RWPE2 (cell line): Measurements from ENCODE around the gene KATNAL1.

Experiments used
- ATAC-seq: fragments of 200-7000 bp; cut with Tn5 transposase; 3 replicates; pipeline ENCODE4 v1.9.1; 2021; ENCODE audit warnings: low read depth
- DNase-seq: peaks from one replicate; pipeline ENCODE4 v3.0.0-alpha.2; 2020; ENCODE audit warnings: low spot score
- H3K27ac ChIP-seq: fragments of 450-650 bp; 2 replicates; pipeline ENCODE4 v1.5.1; 2017; ENCODE audit warnings: mild to moderate bottlenecking; ENCODE audit not compliant: poor library complexity, severe bottlenecking
- H3K27me3 ChIP-seq: fragments of 250-450 bp; sonication (Bioruptor Pico); 2 replicates; pipeline ENCODE4 v1.5.1; 2021; ENCODE audit warnings: mild to moderate bottlenecking, moderate library complexity; ENCODE audit not compliant: insufficient read depth, poor library complexity, severe bottlenecking
- H3K36me3 ChIP-seq: fragments of 250-450 bp; sonication (Bioruptor Pico); 2 replicates; pipeline ENCODE4 v1.5.1; 2020; ENCODE audit warnings: low read depth, mild to moderate bottlenecking, moderate library complexity
- H3K4me1 ChIP-seq: fragments of 250-450 bp; sonication (Bioruptor Pico); 2 replicates; pipeline ENCODE4 v1.5.1; 2021; ENCODE audit warnings: mild to moderate bottlenecking, moderate library complexity; ENCODE audit not compliant: insufficient read depth, poor library complexity, severe bottlenecking
- H3K4me3 ChIP-seq: fragments of 250-450 bp; sonication (Bioruptor Pico); 2 replicates; pipeline ENCODE4 v1.5.1; 2021; ENCODE audit warnings: mild to moderate bottlenecking, moderate library complexity; ENCODE audit not compliant: severe bottlenecking
- H3K9me3 ChIP-seq: fragments of 250-450 bp; sonication (Bioruptor Pico); 2 replicates; pipeline ENCODE4 v1.5.1; 2021; ENCODE audit warnings: mild to moderate bottlenecking, moderate library complexity; ENCODE audit not compliant: severe bottlenecking
- TF ChIP-seq, protein P1 (sequence below): fragments of 450-650 bp; IDR thresholded peaks from one replicate; pipeline ENCODE4 v1.5.1; 2017; ENCODE audit warnings: mild to moderate bottlenecking, moderate library complexity; ENCODE audit not compliant: poor library complexity, severe bottlenecking

Gene KATNAL1

DNA sequence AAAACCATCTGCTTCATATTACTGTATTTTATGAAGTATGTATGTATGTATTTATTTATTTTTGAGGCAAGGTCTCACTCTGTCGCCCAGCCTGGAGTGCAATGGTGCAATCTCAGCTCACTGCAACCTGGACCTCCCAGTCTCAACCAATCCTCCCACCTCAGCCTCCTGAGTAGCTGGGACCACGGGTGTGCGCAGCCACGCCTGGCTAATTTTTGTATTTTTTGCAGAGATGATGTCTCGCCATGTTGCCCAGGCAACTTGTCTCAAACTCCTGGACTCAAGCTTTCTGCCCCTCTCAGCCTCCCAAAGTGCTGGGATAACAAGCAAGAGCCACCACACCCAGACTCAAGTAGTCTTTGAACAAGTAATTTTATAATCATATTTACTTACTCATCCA lies 5.5 kb downstream of the KATNAL1 start:
- Histone ChIP-seq H3K4me3 (no peak overlapping the region), H3K27ac (no peak overlapping the region), H3K27me3 (no peaks in the 10 kb centered on the region), H3K9me3 (no peaks in the 10 kb centered on the region), H3K4me1 (peaks cover 22% of the 10 kb centered on the region), H3K36me3 (no peaks in the 10 kb centered on the region)
- TF ChIP-seq, protein P1, sequence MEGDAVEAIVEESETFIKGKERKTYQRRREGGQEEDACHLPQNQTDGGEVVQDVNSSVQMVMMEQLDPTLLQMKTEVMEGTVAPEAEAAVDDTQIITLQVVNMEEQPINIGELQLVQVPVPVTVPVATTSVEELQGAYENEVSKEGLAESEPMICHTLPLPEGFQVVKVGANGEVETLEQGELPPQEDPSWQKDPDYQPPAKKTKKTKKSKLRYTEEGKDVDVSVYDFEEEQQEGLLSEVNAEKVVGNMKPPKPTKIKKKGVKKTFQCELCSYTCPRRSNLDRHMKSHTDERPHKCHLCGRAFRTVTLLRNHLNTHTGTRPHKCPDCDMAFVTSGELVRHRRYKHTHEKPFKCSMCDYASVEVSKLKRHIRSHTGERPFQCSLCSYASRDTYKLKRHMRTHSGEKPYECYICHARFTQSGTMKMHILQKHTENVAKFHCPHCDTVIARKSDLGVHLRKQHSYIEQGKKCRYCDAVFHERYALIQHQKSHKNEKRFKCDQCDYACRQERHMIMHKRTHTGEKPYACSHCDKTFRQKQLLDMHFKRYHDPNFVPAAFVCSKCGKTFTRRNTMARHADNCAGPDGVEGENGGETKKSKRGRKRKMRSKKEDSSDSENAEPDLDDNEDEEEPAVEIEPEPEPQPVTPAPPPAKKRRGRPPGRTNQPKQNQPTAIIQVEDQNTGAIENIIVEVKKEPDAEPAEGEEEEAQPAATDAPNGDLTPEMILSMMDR: no peak
- DNase-seq: no peak
- no peak for ATAC-seq

DNA sequence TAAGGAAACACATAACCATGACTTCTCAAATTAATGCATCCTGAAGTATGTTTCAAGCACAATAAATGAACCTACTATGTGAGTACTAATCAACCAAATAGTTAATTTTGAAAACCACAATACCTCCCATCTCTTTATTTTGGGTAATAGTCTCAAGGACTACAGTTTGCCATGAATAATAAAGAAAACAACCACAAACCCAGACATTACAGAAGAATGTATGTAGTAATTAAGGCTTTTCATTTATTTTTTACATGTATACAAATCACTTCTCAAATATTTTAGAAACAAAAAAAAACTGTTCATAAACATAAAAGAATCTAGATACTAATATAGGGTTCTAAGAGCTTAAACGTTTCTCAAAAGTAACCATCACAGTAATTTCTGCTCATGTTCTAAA lies 6.8 kb downstream of the KATNAL1 start:
- no peak for DNase-seq
- peaks cover 17% of the 10 kb centered on the region for H3K4me1 ChIP-seq
- H3K36me3 ChIP-seq: no peaks in the 10 kb centered on the region
- TF ChIP-seq, protein P1: no peak
- ATAC-seq: no peak
- no peak overlapping the region for H3K27ac ChIP-seq
- no peaks in the 10 kb centered on the region for H3K27me3 ChIP-seq
- no peaks in the 10 kb centered on the region for H3K9me3 ChIP-seq
- H3K4me3 ChIP-seq: no peak overlapping the region

DNA sequence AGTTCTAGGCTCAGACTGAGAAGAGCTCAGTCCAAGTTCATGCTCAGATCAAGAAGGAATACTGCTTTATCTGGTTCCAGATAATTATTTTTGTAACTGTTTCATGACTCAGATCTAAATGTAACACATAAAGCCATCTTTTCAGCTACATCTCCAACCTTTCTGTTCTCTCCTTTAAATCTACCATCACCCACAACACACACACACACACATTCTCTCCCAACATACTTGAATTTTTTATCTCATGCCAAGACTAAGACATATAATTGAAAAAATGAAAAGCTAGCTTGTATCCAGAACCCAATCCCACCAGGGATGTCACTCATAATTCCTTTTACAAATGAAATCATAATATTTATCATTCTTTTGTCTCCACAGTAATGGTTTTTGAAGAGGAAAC lies 7.6 kb downstream of the KATNAL1 start:
- no peaks in the 10 kb centered on the region for H3K9me3 ChIP-seq
- H3K36me3 ChIP-seq: no peaks in the 10 kb centered on the region
- no peaks in the 10 kb centered on the region for H3K27me3 ChIP-seq
- H3K4me1 ChIP-seq: peaks cover 11% of the 10 kb centered on the region
- DNase-seq (no peak), ATAC-seq (no peak)
- H3K27ac ChIP-seq: no peak overlapping the region
- no peak overlapping the region for H3K4me3 ChIP-seq
- TF ChIP-seq, protein P1: no peak

DNA sequence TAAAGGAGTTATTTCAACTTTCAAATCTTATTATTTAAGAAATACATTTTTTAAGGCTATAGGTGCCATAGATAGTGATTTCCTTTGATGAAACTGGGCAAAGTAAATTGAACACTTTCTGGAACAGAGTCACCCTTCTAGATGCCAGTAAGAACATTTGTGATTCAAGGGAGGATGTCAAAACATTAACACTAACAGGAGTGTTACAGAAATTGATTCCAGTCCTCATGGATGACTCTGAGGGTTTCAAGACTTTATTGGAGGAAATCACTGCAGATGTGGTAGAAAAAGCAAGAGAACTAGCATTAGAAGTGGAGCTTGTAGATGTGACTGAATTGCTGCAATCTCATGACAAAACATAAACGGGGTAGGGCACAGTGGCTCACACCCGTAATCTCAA lies 12.2 kb downstream of the KATNAL1 start:
- DNase-seq (no peak), ATAC-seq (no peak)
- TF ChIP-seq, protein P1: no peak
- Histone ChIP-seq H3K4me1 (peaks cover 2% of the 10 kb centered on the region), H3K36me3 (no peaks in the 10 kb centered on the region), H3K4me3 (no peak overlapping the region), H3K27ac (no peak overlapping the region), H3K9me3 (no peaks in the 10 kb centered on the region), H3K27me3 (no peaks in the 10 kb centered on the region)

DNA sequence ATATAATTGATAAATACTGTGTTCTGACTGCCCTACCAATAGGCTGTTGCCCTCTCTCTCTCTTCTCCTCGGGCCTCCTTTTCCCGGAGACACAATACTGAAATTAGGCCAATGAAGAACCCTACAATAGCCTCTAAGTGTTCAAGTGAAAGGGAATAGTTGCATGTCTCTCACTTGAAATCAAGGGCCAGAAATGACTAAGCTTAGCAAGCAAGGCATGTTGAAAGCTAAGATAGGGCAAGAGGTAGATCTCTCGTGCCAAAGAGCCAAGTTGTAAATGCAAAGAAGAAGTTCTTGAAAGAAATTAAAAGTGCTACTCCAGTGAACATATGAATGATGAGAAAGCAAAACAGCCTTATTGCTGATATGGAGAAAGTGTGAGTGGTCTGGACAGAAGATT lies 13.3 kb downstream of the KATNAL1 start:
- Histone ChIP-seq H3K36me3 (no peaks in the 10 kb centered on the region), H3K4me3 (no peak overlapping the region), H3K4me1 (no peaks in the 10 kb centered on the region), H3K27ac (no peak overlapping the region), H3K9me3 (no peaks in the 10 kb centered on the region), H3K27me3 (no peaks in the 10 kb centered on the region)
- DNase-seq (no peak), ATAC-seq (no peak)
- TF ChIP-seq, protein P1: no peak
